Glutamatergic neuron (in vitro differentiated cells): ENCODE data around the gene HS2ST1. TPM values are rescaled to one million over a fixed set of nuclear protein-coding genes. Genes with fewer than 3 reads are reported as not detected.

Source experiments
- DNase-seq: peaks from one replicate; pipeline ENCODE4 v3.0.0; 2022
- H3K27ac Mint-ChIP-seq: one replicate; pipeline ENCODE4 v1.8.0; 2020; ENCODE audit warnings: mild to moderate bottlenecking, mixed read lengths, inconsistent platforms; ENCODE audit not compliant: unreplicated experiment
- H3K27me3 Mint-ChIP-seq: one replicate; pipeline ENCODE4 v1.8.0; 2020; ENCODE audit warnings: mild to moderate bottlenecking, moderate library complexity, mixed read lengths, inconsistent platforms; ENCODE audit not compliant: unreplicated experiment
- H3K36me3 Mint-ChIP-seq: one replicate; pipeline ENCODE4 v1.8.0; 2020; ENCODE audit warnings: mild to moderate bottlenecking, mixed read lengths, inconsistent platforms; ENCODE audit not compliant: unreplicated experiment
- H3K4me1 Mint-ChIP-seq: one replicate; pipeline ENCODE4 v1.8.0; 2020; ENCODE audit warnings: mild to moderate bottlenecking, low read depth, mixed read lengths, inconsistent platforms; ENCODE audit not compliant: unreplicated experiment
- H3K4me3 Mint-ChIP-seq: one replicate; pipeline ENCODE4 v1.8.0; 2020; ENCODE audit warnings: mild to moderate bottlenecking, mixed read lengths, inconsistent platforms; ENCODE audit not compliant: unreplicated experiment
- H3K9me3 Mint-ChIP-seq: one replicate; pipeline ENCODE4 v1.8.0; 2020; ENCODE audit warnings: mild to moderate bottlenecking, moderate library complexity, mixed read lengths, inconsistent platforms; ENCODE audit not compliant: unreplicated experiment
- total RNA-seq: library from RNA; stranded (reverse); fragmentation: NEBNext Ultra II Directional; extraction: Animal tissue kit (Norgen Biotek cat#: 25700); gene quantifications from one replicate; pipeline ENCODE4 v1.2.1, GENCODE V29; 2021; ENCODE audit not compliant: unreplicated experiment
- TF ChIP-seq, protein P1 (sequence below): fragments of 200-600 bp; sonication (generic); IDR thresholded peaks from one replicate; pipeline ENCODE4 v1.5.0; 2021; ENCODE audit not compliant: partially characterized antibody, unreplicated experiment

HS2ST1 gene
- total RNA-seq, 1 donor from 2014 or later, result 12.9 TPM

GRCh38 chr1:87113313-87113712 lies 198.9 kb downstream of the HS2ST1 start:
- H3K9me3 Mint-ChIP-seq, result peaks cover 2% of the 10 kb centered on the region
- no peak for DNase-seq
- TF ChIP-seq, protein P1, sequence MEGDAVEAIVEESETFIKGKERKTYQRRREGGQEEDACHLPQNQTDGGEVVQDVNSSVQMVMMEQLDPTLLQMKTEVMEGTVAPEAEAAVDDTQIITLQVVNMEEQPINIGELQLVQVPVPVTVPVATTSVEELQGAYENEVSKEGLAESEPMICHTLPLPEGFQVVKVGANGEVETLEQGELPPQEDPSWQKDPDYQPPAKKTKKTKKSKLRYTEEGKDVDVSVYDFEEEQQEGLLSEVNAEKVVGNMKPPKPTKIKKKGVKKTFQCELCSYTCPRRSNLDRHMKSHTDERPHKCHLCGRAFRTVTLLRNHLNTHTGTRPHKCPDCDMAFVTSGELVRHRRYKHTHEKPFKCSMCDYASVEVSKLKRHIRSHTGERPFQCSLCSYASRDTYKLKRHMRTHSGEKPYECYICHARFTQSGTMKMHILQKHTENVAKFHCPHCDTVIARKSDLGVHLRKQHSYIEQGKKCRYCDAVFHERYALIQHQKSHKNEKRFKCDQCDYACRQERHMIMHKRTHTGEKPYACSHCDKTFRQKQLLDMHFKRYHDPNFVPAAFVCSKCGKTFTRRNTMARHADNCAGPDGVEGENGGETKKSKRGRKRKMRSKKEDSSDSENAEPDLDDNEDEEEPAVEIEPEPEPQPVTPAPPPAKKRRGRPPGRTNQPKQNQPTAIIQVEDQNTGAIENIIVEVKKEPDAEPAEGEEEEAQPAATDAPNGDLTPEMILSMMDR, result no peak
- H3K4me3 Mint-ChIP-seq, result no peak overlapping the region
- no peaks in the 10 kb centered on the region for H3K27me3 Mint-ChIP-seq
- peaks cover 21% of the 10 kb centered on the region for H3K4me1 Mint-ChIP-seq
- no peak overlapping the region for H3K27ac Mint-ChIP-seq
- H3K36me3 Mint-ChIP-seq, result no peaks in the 10 kb centered on the region

GRCh38 chr1:87115317-87115890 lies 201.0 kb downstream of the HS2ST1 start:
- H3K27ac Mint-ChIP-seq, result no peak overlapping the region
- H3K4me1 Mint-ChIP-seq, result peaks cover 6% of the 10 kb centered on the region
- no peaks in the 10 kb centered on the region for H3K36me3 Mint-ChIP-seq
- DNase-seq, result no peak
- no peaks in the 10 kb centered on the region for H3K27me3 Mint-ChIP-seq
- H3K9me3 Mint-ChIP-seq, result peaks cover 2% of the 10 kb centered on the region
- no peak overlapping the region for H3K4me3 Mint-ChIP-seq
- TF ChIP-seq, protein P1, result no peak

GRCh38 chr1:87115891-87116290 lies 201.5 kb downstream of the HS2ST1 start:
- TF ChIP-seq, protein P1, result no peak
- Mint-ChIP-seq H3K27me3 (no peaks in the 10 kb centered on the region), H3K9me3 (peaks cover 2% of the 10 kb centered on the region), H3K36me3 (no peaks in the 10 kb centered on the region), H3K4me1 (peaks cover 5% of the 10 kb centered on the region), H3K4me3 (no peak overlapping the region), H3K27ac (no peak overlapping the region)
- DNase-seq, result no peak

DNA sequence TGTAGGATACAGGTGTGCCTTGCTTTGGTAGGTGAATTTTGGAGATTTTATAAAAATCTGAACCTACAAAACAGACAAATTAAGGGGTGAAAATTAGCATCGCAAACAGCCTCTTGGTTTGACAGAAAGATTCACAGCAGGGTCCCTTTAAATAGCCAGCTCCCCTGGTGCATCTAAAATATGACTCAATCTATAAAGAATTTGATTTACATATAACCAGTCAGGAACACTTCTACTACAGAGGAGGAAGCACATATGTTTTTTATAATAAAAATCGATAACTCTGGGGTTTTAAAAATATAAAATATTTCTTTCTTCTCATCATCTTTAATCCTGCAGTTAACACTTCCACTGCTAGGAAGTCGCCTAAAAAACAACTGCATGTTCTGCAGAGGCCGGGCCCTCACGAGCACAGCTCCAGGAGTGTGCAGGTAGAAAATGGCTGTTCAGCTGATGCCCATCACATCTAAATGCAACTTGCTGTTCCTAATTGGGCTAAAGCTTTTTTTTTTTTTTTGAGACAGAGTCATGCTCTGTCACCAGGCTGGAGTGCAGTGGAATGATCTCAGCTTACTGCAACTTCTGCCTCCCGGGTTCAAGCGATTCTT lies 203.4 kb downstream of the HS2ST1 start:
- Mint-ChIP-seq H3K36me3 (no peaks in the 10 kb centered on the region), H3K27me3 (no peaks in the 10 kb centered on the region), H3K27ac (no peak overlapping the region), H3K9me3 (peaks cover 2% of the 10 kb centered on the region), H3K4me1 (peaks cover 3% of the 10 kb centered on the region), H3K4me3 (no peak overlapping the region)
- no peak for DNase-seq
- TF ChIP-seq, protein P1, result no peak

- H3K27ac Mint-ChIP-seq, result no peak overlapping the region
- peaks cover 3% of the 10 kb centered on the region for H3K4me1 Mint-ChIP-seq
- H3K36me3 Mint-ChIP-seq, result no peaks in the 10 kb centered on the region
- TF ChIP-seq, protein P1, result no peak
- peaks cover 2% of the 10 kb centered on the region for H3K9me3 Mint-ChIP-seq
- DNase-seq, result no peak
- no peaks in the 10 kb centered on the region for H3K27me3 Mint-ChIP-seq
- H3K4me3 Mint-ChIP-seq, result no peak overlapping the region
Measured at GRCh38 chr1:87119541-87120140, 205.2 kb downstream of the HS2ST1 start.
